Liver (tissue), 9 donors: Measurements from ENCODE around the gene C14orf132. TPM values are rescaled to one million over a fixed set of nuclear protein-coding genes. Genes with fewer than 3 reads are reported as not detected.

Source experiments
- DNase-seq: peaks from one replicate; pipeline ENCODE4 v3.0.0-alpha.2; 2017; ENCODE audit warnings: low spot score
- H3K27ac ChIP-seq, 2 donors: one replicate each; pipeline ENCODE4 v1.7.0; 2013; ENCODE audit warnings: inconsistent platforms in 2 of 2, low read length in 2 of 2, control low read depth in 1 of 2, low read depth in 1 of 2, mild to moderate bottlenecking in 1 of 2
- H3K27me3 ChIP-seq, 4 donors: one replicate each; pipeline versions ENCODE4 v1.6.1 to v1.7.0; 2013; ENCODE audit warnings: low read length in 3 of 4, inconsistent platforms in 1 of 4, mild to moderate bottlenecking in 1 of 4, moderate library complexity in 1 of 4; ENCODE audit not compliant: control insufficient read depth in 4 of 4, insufficient read depth in 4 of 4
- H3K36me3 ChIP-seq, 4 donors: one replicate each; pipeline versions ENCODE4 v1.6.1 to v1.7.0; 2013; ENCODE audit warnings: low read length in 3 of 4, mild to moderate bottlenecking in 3 of 4, low read depth in 1 of 4, moderate library complexity in 1 of 4; ENCODE audit not compliant: control insufficient read depth in 4 of 4, insufficient read depth in 3 of 4
- H3K4me1 ChIP-seq, 4 donors: one replicate each; pipeline versions ENCODE4 v1.6.1 to v1.7.0; 2013; ENCODE audit warnings: low read length in 3 of 4, mild to moderate bottlenecking in 3 of 4, moderate library complexity in 1 of 4; ENCODE audit not compliant: control insufficient read depth in 4 of 4, insufficient read depth in 4 of 4
- H3K4me3 ChIP-seq, 3 donors: one replicate each; pipeline versions ENCODE4 v1.6.1 to v1.7.0; 2013; ENCODE audit warnings: low read length in 3 of 3, control low read depth in 1 of 3, low read depth in 1 of 3, mild to moderate bottlenecking in 1 of 3
- H3K9ac ChIP-seq, 2 donors: one replicate each; pipeline ENCODE4 v1.7.0; 2013; ENCODE audit warnings: low read length in 2 of 2, mild to moderate bottlenecking in 2 of 2, moderate library complexity in 2 of 2, control low read depth in 1 of 2, low read depth in 1 of 2
- H3K9me3 ChIP-seq, 4 donors: one replicate each; pipeline versions ENCODE4 v1.6.1 to v1.7.0; 2013; ENCODE audit warnings: low read length in 3 of 4; ENCODE audit not compliant: control insufficient read depth in 4 of 4
- CTCF ChIP-seq: fragments of 150-350 bp; IDR thresholded peaks from 2 replicates; pipeline ENCODE4 v1.5.1; 2017; ENCODE audit warnings: improper control_type of control experiment, low read depth, low read length; ENCODE audit not compliant: missing input control
- EGR1 ChIP-seq, 2 donors: IDR thresholded peaks; 2 replicates each; pipeline ENCODE4 v1.6.1; 2016 to 2018; ENCODE audit warnings: antibody characterized with exemption in 2 of 2, low read depth in 2 of 2
- FOXA1 ChIP-seq: IDR thresholded peaks from 2 replicates; pipeline ENCODE4 v1.6.1; 2016; ENCODE audit warnings: antibody characterized with exemption
- HNF4G ChIP-seq: IDR thresholded peaks from 2 replicates; pipeline ENCODE4 v1.6.1; 2016; ENCODE audit warnings: antibody characterized with exemption
- JUND ChIP-seq, 2 donors: IDR thresholded peaks; 2 replicates each; pipeline ENCODE4 v1.6.1; 2016; ENCODE audit warnings: antibody characterized with exemption in 2 of 2
- RAD21 ChIP-seq, 2 donors: IDR thresholded peaks; 2 replicates each; pipeline ENCODE4 v1.6.1; 2016; ENCODE audit warnings: antibody characterized with exemption in 2 of 2, mild to moderate bottlenecking in 2 of 2
- REST ChIP-seq: IDR thresholded peaks from 2 replicates; pipeline ENCODE4 v1.6.1; 2016; ENCODE audit warnings: antibody characterized with exemption, mild to moderate bottlenecking
- SP1 ChIP-seq: IDR thresholded peaks from 2 replicates; pipeline ENCODE4 v1.6.1; 2018; ENCODE audit warnings: antibody characterized with exemption, mild to moderate bottlenecking
- WGBS: extraction: QIAGEN DNeasy Blood & Tissue Kit; methylation state at CpG from one replicate; pipeline ENCODE4 v1.1.7; 2013; 5-methylcytosine and 5-hydroxymethylcytosine counted together
- polyA plus RNA-seq, 2 donors: library from polyadenylated mRNA; stranded (reverse) in 1 of 2; unstranded in 1 of 2; fragments of 200-250 nt in 1 of 2; fragments of >200 nt in 1 of 2; fragmentation: Nextera tagmentation in 1 of 2; extraction: Ambion mirVana in 1 of 2; gene quantifications; one replicate each; pipeline versions ENCODE4 v1.2.1 to v1.2.3, GENCODE V29; 2013 to 2015
- total RNA-seq, 2 donors: library from RNA; depleted of rRNA; stranded (reverse); fragments of >200 nt; gene quantifications; one replicate each; pipeline ENCODE4 v1.2.3, GENCODE V29; 2014
- TF ChIP-seq, protein P1 (sequence below): IDR thresholded peaks from 2 replicates; pipeline ENCODE4 v1.6.1; 2016; ENCODE audit warnings: antibody characterized with exemption
- donor health status: healthy.
- donor health status: healthy.
- donor health status: healthy.
- donor health status: healthy.
- donor health status: healthy.

C14orf132 gene
- total and polyA plus RNA-seq, 4 donors = 1.8 to 3.0 (median 2.1) TPM

GRCh38 chr14:96136371-96137005, 97.3 kb downstream of the C14orf132 start:
- H3K9ac ChIP-seq = no peak overlapping the region
- H3K9me3 ChIP-seq = peaks cover 0 to 5% (median 2%) of the 10 kb centered on the region in 4 donors
- DNase-seq = no peak
- H3K4me1 ChIP-seq = no peaks in the 10 kb centered on the region
- no peaks in the 10 kb centered on the region for H3K36me3 ChIP-seq
- TF ChIP-seq FOXA1 (no peak), JUND (IDR thresholded peaks at IDR 0.05) (no peak), REST (no peak), SP1 (no peak), RAD21 (IDR thresholded peaks at IDR 0.05) (no peak)
- no peak overlapping the region for H3K27ac ChIP-seq
- no peak overlapping the region for H3K4me3 ChIP-seq
- WGBS = 41% methylated on average over 4 of the region's 4 CpGs
- no peaks in the 10 kb centered on the region for H3K27me3 ChIP-seq

GRCh38 chr14:96138241-96138640, 99.1 kb downstream of the C14orf132 start:
- 91% methylated on average over 1 of the region's 1 CpG for WGBS
- TF ChIP-seq REST = no peak
- TF ChIP-seq EGR1 (IDR thresholded peaks at IDR 0.05; ENCODE audit: low read depth in 2 of 2) = no peak
- no peaks in the 10 kb centered on the region for H3K4me1 ChIP-seq

DNA sequence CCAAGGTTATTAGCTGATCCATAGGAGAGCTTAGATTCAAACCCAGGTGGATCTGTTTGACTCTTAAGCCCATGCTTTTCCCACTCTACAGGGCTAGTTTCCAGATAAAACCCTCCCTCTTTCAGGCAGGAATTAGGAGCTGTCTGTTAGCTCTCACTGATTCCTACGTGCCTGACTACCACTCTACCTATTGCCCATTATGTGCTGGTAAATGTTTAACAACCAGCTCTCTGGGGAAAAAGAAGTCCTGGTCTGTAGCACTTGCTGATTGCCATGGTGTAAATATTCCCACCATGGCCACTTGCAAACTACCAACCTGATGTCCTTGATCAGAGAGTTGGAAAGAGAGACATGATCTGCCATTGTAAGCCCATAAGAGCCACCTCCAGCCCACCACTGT, 100.0 kb downstream of the C14orf132 start:
- Histone ChIP-seq H3K36me3 (no peaks in the 10 kb centered on the region), H3K27ac (no peak overlapping the region), H3K9me3 (peaks cover 0 to 5% (median 3%) of the 10 kb centered on the region in 4 donors), H3K4me1 (no peaks in the 10 kb centered on the region), H3K9ac (no peak overlapping the region), H3K27me3 (no peaks in the 10 kb centered on the region), H3K4me3 (no peak overlapping the region)
- no peak for TF ChIP-seq RAD21 (IDR thresholded peaks at IDR 0.05)
- TF ChIP-seq HNF4G = no peak
- no peak for TF ChIP-seq EGR1 (IDR thresholded peaks at IDR 0.05; ENCODE audit: low read depth in 2 of 2)
- no peak for TF ChIP-seq JUND (IDR thresholded peaks at IDR 0.05)
- TF ChIP-seq, protein P1, sequence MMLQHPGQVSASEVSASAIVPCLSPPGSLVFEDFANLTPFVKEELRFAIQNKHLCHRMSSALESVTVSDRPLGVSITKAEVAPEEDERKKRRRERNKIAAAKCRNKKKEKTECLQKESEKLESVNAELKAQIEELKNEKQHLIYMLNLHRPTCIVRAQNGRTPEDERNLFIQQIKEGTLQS = no peak
- no peak for TF ChIP-seq CTCF
- WGBS = 38% methylated on average over 1 of the region's 1 CpG
- no peak for DNase-seq

More at GRCh38 chr14:96138241-96138640, 99.1 kb downstream of the C14orf132 start:
- peaks cover 0 to 5% (median 3%) of the 10 kb centered on the region in 4 donors for H3K9me3 ChIP-seq
- no peak overlapping the region for H3K9ac ChIP-seq
- no peak for DNase-seq
- no peaks in the 10 kb centered on the region for H3K27me3 ChIP-seq
- no peak overlapping the region for H3K4me3 ChIP-seq
- no peak overlapping the region for H3K27ac ChIP-seq
- H3K36me3 ChIP-seq = no peaks in the 10 kb centered on the region
